Measurements from ENCODE around the gene KCNMA1.

- TF ChIP-seq POLR2AphosphoS5 (IDR thresholded peaks at IDR 0.05) (no peak), CTCF (IDR thresholded peaks at IDR 0.05) (no peak), POLR2A (IDR thresholded peaks at IDR 0.05) (no peak)
Measured at GRCh38 chr10:77175631-77176222, 461.9 kb downstream of the KCNMA1 start.
